ENCODE data around the gene CDH13. TPM values are rescaled to one million over a fixed set of nuclear protein-coding genes. Genes with fewer than 3 reads are reported as not detected.

The CDH13 gene
- total and polyA plus RNA-seq, 10 of the 15 experiments (the other 5 are each of a cell fraction or from before 2014, with no cell fraction given) = under 0.01 to 0.05 TPM; not detected in 8

GRCh38 chr16:82630219-82630618 lies 3.5 kb downstream of the CDH13 start:
- TF ChIP-seq POU2F2 (IDR thresholded peaks at IDR 0.05; ENCODE audit: borderline replicate concordance, low read depth, low read length) = no peak
- no peak for TF ChIP-seq RUNX3 (IDR thresholded peaks at IDR 0.05; ENCODE audit: low read length)
- TF ChIP-seq NFIC (IDR thresholded peaks at IDR 0.05; ENCODE audit: low read depth, low read length) = no peak
- no peak for TF ChIP-seq SREBF2 (IDR thresholded peaks at IDR 0.05; ENCODE audit: low read length)
- no peak for TF ChIP-seq MYB (IDR thresholded peaks at IDR 0.05; ENCODE audit: borderline replicate concordance, low read depth, low read length)
- no peak for TF ChIP-seq ZNF592 (IDR thresholded peaks at IDR 0.05)
- no peak for TF ChIP-seq SRF (IDR thresholded peaks at IDR 0.05; ENCODE audit: low read depth in 2 of 2, low read length in 2 of 2)
- TF ChIP-seq ESRRA (IDR thresholded peaks at IDR 0.05; ENCODE audit: low read length) = no peak
- TF ChIP-seq DPF2 (IDR thresholded peaks at IDR 0.05) = no peak
- TF ChIP-seq SMAD1 (IDR thresholded peaks at IDR 0.05; ENCODE audit: low read depth, partially characterized antibody) = no peak
- no peak for TF ChIP-seq ZNF217 (IDR thresholded peaks at IDR 0.05)
- no peak for TF ChIP-seq MAX (IDR thresholded peaks at IDR 0.05; ENCODE audit: low read depth, low read length)
- TF ChIP-seq SMAD5 (IDR thresholded peaks at IDR 0.05; ENCODE audit: low read depth) = no peak
- no peak for TF ChIP-seq ZNF207 (IDR thresholded peaks at IDR 0.05; ENCODE audit: borderline replicate concordance)
- no peak for TF ChIP-seq NR2C2 (IDR thresholded peaks at IDR 0.05; ENCODE audit: borderline replicate concordance, control insufficient read depth, insufficient read length, low read depth)
- TF ChIP-seq RB1 (IDR thresholded peaks at IDR 0.05; ENCODE audit: borderline replicate concordance) = no peak
- TF ChIP-seq BMI1 (IDR thresholded peaks at IDR 0.05; ENCODE audit: borderline replicate concordance) = no peak
- TF ChIP-seq SP1 (IDR thresholded peaks at IDR 0.05; ENCODE audit: low read depth, low read length) = no peak
- TF ChIP-seq CBFB (IDR thresholded peaks at IDR 0.05; ENCODE audit: low read depth) = no peak
- TF ChIP-seq KLF5 (IDR thresholded peaks at IDR 0.05; ENCODE audit: partially characterized antibody) = no peak
- no peaks in the 10 kb centered on the region for H4K20me1 ChIP-seq (ENCODE audit: control insufficient read depth, insufficient read depth)
- SMC1A ChIA-PET (ENCODE audit: uncharacterized antibody, unreplicated experiment) = interaction anchor here (0.8 to 1.0 kb wide), 5 partner anchors 9 to 367 kb away, joined by 3 to 4 read pairs (median 3); no protein-coding TSS in a partner anchor
- no peak overlapping the region for H3K9ac ChIP-seq (ENCODE audit: control insufficient read depth, insufficient read depth, low read length)
- no peaks in the 10 kb centered on the region for H3K36me3 ChIP-seq (ENCODE audit: control insufficient read depth in 2 of 2, insufficient read depth in 2 of 2, low read length in 1 of 2)
- WGBS (ENCODE audit: insufficient coverage, insufficient replicate concordance, low lambda C conversion rate, missing lambda C conversion rate) = 19% methylated on average over 2 of the region's 2 CpGs
- ATAC-seq (no peak), DNase-seq (ENCODE audit: low read depth, low spot score) (no peak), FAIRE-seq (no peak)
- H3K9me3 ChIP-seq (replicated peaks; ENCODE audit: control insufficient read depth, insufficient read depth, low read length) = no peaks in the 10 kb centered on the region
- no peak overlapping the region for H2AFZ ChIP-seq (ENCODE audit: control insufficient read depth, low read depth, low read length)
- H3K4me1 ChIP-seq (ENCODE audit: control insufficient read depth, insufficient read depth, low read length) = no peaks in the 10 kb centered on the region
- H3K79me2 ChIP-seq (ENCODE audit: control insufficient read depth, insufficient read depth, low read length) = no peaks in the 10 kb centered on the region
- peaks cover 6 to 11% of the 10 kb centered on the region in 2 experiments for H3K27me3 ChIP-seq (replicated peaks in 1 of 2; ENCODE audit: control insufficient read depth in 2 of 2, insufficient read depth in 2 of 2, low read length in 1 of 2)
- CTCF ChIA-PET = interaction anchor here (0.9 to 2.1 kb wide), 14 partner anchors 8 to 586 kb away, joined by 3 to 17 read pairs (median 4); no protein-coding TSS in a partner anchor
- no TSS peak for BruUV-seq (replicated peaks)
- in situ Hi-C loops (cut with MboI) (no loop called here), intact Hi-C loops (cut with micrococcal nuclease; ENCODE audit: unreplicated experiment) (loop anchor here (10.0 kb wide), 2 partner anchors 165 to 585 kb away; no protein-coding TSS in a partner anchor)
- RAD21 ChIA-PET (ENCODE audit: unreplicated experiment) = interaction anchor here (0.6 to 0.7 kb wide), 2 partner anchors 26 to 188 kb away, joined by 3 read pairs; no protein-coding TSS in a partner anchor
- no peak overlapping the region for H3K27ac ChIP-seq (ENCODE audit: control insufficient read depth, insufficient read depth)
- POLR2A ChIA-PET = no interaction called here
- no peak overlapping the region for H3K4me3 ChIP-seq
- H3K4me2 ChIP-seq (ENCODE audit: control insufficient read depth, insufficient read depth) = no peak overlapping the region
